C1 segment of cervical spinal cord (tissue), 14 donors: ENCODE data around the gene JAKMIP3.
"Not testable (repeated sequence)": the region's sequence is repeated elsewhere in the genome, so short reads cannot be mapped to it uniquely, and the experiment has no call there.

Source experiments
- DNase-seq, 14 donors: peaks; one replicate each; lab custom pipeline; 2025; lab: John Stamatoyannopoulos, UW

JAKMIP3 gene

GRCh38 chr10:132064082-132064755, 1.5 kb upstream of the JAKMIP3 start:
- peak in 10 of 14 donors; percentile 23 to 77 (median 50) for DNase-seq

DNA sequence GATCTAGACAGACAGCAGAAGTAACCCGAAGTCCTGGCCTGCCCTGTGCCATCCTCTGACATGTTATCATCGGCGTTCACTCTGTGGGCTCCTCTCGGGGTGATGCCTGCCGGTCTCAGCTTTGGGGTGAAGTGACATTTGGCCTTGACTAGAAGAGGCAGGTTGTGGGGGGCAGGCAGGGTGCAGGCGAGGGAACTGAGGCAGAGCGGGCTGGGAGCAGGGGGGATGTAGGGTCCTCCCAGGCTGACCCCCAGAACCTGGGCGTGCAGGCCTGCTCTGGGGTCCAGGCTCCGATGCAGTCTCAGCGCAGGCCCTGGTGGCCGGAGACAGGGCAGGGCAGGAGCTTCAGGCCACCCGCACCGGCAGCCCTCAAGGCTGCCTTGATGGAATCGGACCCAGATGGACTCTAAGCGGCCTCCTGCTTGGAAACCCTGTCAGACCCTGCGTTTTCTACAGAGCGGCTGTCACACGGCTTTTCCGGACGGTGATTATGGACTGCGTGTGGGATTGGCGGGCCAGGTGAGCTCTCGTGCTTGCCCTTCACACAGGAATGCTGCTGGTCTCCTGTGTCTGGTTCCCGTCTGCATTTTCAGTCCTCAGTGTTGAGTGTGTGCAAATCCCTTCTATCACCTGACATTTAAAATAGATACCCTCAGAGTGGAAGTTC, 842 bp upstream of the JAKMIP3 start:
- peak in 1 of 14 donors; percentile 41 for DNase-seq

DNA sequence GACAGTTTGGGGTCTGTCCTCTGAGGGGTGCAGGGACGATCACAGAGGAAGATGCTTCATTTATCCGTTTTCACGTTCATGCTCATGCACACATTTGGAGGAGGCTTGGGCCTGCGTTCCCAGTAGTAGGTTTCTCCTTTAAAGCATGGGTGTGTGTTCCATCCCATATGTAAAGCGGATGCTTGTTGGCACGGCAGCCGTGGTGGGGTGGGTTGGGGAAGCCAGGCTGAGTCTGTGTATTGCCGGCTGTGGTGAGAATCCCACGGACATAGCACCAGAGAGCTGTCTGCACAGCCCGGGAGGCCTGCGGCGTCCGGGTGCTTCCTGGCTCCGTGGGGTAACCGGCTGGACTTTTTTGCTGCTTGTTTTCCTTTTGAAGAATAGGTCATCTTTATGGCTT, 440 bp downstream of the JAKMIP3 start:
- DNase-seq, result peak in 1 of 14 donors; percentile 76

DNA sequence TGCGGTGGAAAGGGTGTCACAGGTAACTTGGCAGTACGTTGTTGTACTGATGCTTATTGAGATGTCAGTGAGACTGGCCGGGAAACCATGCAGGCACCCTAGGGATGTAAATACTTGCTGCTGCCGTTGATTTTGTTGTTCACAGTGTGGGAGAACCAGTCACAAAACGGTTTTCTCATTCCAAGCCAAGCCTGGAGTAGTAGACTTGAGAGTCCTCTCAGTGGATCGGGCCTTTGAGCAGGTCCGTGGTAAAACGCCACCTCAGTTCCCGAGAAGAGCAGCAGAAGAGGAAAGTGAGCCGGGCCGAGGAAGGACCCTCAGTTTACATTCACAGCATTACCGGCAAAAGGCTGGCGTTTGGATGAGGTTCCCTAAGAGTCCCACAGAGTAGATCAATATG, 1.1 kb downstream of the JAKMIP3 start:
- DNase-seq, result peak in 1 of 14 donors; percentile 45

DNA sequence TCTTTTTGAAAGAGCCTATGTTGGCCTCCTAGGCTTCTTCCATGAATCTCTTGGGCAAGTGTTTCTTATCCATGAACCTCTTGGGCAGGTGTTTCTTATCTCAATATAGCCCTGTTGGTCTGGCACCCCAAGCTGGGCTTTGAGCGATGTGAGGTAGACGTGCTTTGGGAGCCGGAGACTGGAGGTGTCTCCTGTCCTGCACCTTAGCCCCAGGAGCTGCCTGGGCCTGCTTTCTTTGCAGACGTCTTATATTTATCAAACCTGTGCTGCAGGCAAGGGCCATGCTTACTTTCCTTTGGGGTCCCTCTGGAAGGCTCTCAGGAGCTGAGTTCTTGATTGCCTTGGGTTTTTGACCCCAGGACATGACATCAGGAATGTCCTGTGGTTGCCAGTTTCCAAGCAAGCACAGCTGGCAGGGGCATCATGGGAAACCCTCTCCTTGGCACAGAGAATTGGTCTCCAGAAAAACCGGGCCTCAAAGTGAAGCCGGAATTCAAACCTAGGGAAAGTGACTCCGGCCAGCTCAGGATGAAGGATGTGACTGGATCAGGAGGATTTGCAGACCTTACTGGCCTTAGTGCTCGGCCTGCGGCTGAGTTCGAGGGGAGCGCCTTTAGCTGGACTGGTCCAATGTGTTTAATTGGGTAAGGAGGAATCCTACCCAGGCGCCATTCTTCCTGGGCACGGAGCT, 2.8 kb downstream of the JAKMIP3 start:
- no peak for DNase-seq

DNA sequence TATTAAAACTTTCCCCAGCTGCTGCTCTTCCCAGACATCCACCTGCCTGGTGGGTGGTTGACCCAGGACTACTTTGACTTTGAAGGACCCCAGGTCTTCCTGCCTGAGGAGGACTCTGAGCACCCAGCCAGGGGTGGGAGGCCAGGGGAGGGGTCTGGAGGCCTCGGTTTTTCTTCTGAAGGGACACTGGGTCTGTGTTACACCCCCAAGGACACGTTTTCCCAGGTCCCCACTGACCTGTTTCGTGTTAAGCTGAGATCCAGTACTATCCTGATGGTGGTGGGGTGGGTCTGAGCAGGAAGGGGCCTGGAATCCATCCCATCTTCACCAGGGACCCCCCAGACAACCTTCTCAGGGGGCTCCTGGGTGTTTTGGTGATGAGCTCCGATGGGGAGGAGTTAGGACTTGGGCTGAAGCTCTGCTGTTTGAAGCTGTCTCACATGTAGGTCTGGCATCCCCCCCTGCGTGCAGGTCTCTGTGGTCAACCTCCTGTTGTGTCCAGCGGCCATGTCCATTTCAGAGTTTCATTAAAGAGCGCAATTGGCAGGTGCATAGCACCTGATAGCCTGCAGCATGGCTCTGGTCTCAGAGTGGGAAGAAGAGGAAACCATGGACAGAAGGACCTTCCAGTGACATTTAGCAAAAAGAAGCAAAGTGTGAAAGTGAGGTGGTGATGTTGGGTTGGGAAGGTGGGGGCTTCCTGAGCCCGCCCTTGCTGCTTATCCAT, 3.5 kb downstream of the JAKMIP3 start:
- DNase-seq, result no peak

DNA sequence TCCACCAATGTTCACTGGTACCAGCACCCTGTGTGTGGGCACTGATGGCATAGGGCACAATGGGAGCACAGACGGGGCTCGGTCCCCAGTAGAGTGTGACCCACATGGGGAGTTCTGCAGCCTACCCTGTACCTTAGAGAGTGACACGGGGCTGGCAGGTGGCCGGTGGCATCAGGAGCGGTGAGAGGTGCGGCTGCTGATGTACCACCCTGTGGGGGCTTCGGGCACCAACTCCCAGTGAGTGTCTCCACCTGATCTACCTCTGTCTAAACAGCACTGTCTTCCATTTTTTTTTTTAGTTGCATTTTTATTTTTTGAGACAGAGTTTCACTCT, 4.1 kb downstream of the JAKMIP3 start:
- DNase-seq, result no peak

- DNase-seq, result no peak
These were observed 5.0 kb downstream of the JAKMIP3 start for GRCh38 chr10:132070724-132071123.

GRCh38 chr10:132071667-132072066, 5.9 kb downstream of the JAKMIP3 start:
- DNase-seq, result no peak

DNA sequence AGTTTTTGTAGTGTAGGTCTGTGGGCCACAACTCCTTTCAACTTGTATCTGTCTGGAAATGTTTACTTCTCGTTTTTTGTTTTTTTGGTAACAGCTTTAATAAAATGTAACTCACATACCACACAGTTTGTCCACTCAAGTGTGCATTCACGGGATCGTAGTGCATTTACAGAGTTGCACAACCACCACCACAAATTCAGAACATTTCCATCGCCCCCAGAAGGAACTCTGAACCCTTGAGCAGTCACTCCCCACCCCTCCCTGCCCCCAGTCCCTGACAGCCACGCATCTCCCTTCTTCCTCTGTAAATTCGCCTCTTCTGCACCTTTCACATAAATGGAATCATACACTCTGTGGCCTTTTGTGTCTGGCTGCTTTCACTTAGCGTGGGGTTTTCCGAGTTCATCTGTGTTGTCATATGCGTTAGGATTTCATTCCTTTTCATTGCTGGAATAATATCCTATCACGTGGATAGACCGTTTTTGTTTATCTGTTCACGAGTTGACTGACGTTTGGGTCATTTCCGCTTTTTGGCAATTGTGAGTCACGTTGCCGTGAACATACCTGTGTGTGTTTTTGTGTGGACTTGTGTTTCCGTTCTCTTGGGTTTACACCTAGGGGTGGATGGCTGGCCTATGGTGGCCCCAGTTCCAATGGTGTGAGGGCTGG, 10.3 kb downstream of the JAKMIP3 start:
- no peak for DNase-seq

GRCh38 chr10:132076578-132077081, 10.9 kb downstream of the JAKMIP3 start:
- no peak for DNase-seq

GRCh38 chr10:132077091-132077490, 11.3 kb downstream of the JAKMIP3 start:
- no peak for DNase-seq

- DNase-seq, result peak in 8 of 14 donors; percentile 22 to 52 (median 40)
These were observed 13.1 kb downstream of the JAKMIP3 start for GRCh38 chr10:132078746-132079345.

GRCh38 chr10:132084384-132084783, 18.6 kb downstream of the JAKMIP3 start:
- DNase-seq, result not testable (repeated sequence)

- DNase-seq, result not testable (repeated sequence)
These were observed 27.5 kb downstream of the JAKMIP3 start for GRCh38 chr10:132093236-132093635.

DNA sequence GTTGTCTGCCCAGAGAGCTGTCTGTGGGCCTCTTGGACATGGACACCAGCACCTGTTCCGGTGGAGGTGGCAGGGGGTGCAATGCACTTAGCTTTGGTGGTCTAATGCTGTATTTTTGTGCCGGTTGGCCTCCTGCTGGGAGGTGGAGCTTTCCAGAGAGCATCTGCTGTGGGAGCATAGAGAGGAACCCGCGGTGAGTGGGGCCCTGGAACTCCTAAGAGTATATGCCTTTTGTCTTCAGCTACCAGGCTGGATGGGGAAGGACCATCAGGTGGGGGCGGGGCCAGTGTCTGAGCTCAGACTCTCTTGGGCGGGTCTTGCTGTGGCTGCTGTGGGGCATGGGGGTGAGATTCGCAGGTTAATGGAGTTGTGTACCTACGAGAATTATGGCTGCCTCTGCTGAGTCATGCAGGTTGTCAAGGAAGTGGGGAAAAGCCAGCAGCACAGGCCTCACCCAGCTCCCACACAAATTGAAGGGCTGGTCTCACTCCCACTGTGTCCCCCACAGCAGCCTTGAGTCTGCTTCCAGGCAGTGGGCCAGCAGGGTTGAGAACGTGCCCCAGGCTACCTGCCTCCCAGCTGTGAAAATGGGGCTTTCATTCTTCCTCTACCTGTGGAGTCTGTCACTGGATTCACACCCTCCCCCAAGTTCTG, 29.0 kb downstream of the JAKMIP3 start:
- no peak for DNase-seq

DNA sequence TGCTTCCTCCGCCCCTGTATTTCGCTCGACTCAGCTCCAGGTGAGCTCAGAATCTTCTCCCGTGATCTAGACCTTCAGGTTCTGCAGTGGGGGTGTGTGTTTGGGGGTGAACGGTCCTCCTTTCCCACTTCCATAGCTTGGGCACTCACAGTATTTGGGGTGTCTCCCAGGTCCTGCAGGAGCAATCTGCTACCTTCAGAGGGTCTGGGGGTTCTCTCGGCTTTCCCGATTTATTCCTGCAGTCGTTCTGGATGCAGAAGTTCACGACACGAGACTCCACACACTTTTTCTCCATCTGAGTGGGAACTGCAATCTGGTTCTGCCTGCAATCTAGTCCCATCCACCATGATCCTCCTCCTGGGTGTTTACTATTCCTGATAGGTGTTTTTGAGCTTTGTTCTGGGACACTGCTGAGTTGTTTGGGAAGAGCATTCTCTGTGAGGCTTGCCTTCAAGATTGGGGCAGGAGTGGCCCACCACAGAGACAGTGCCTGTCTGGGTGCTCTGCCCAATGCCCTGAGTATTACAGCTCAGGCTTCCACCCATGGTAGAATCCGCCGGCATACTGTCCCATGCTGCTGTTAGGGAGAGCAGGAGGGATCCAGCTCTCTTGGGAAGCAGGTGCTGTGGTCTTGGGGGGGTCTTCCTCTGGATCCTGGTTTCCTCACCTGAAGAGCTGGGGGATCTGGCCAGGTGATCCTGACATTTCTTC, 29.8 kb downstream of the JAKMIP3 start:
- DNase-seq, result no peak

DNA sequence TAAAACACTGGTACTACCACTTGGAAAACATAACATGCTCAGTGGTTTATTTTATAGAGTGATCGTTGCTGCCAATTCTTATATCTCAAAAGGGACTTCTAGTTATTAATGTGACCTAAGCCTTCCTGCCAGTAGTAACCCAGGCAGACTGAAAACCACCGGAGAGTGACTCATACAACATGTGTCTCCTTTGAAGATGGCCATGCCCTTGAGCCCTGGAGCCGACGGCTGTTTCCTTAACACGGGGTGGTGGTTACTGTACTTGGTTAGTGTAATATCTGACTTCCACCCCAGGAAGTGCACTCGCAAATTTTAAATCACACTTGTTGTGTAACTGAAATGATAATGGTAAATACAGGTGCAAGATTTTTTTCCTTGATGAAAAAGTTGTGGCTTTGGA, 30.5 kb downstream of the JAKMIP3 start:
- no peak for DNase-seq

DNA sequence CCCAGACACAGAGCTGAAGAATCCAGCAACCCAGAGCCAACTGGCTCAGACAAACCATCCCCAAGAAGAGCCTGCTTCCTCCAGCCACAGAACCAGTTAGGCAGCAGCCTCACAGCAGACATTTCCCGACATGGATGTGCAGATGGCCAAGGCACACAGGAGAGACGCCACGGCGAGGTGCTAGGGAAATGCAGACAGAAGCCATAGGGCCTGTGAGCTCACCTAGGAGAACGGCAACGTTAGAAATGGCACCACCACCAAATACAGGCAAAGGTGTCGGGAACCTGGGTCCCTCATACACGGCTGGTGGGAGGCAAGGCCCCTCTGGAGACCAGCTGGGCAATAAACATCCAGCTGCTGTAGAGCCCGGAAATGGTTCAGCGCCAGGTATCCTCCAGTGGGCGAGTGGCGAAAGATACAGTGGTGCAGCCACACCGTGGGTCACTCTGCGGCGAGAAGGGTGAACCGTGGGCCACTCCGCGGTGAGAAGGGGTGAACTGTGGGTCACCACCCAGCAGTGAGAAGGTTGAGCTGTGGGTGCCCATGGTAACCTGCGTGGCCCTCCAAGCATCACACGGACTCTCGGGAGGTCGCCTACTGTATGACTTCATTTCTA, 31.2 kb downstream of the JAKMIP3 start:
- no peak for DNase-seq
